Activated CD4-positive, alpha-beta memory T cell treated with anti-CD3 and anti-CD28 coated beads for 36 hours (primary cell): ENCODE results near the gene GEN1. TPM values are rescaled to one million over a fixed set of nuclear protein-coding genes. Genes with fewer than 3 reads are reported as not detected.
A peak's percentile ranks its signal among the peaks of the same experiment; 100 is the strongest.

Experiments used
- CTCF ChIA-PET: fragments of 350-600 bp; sonication (Branson Sonifier 250); formaldehyde crosslinking; loops from one replicate; lab custom pipeline; 2021; ENCODE audit warnings: antibody characterized with exemption, inconsistent platforms; lab: Charles Lee
- POLR2A ChIA-PET: fragments of 350-600 bp; sonication (Branson Sonifier 250); formaldehyde crosslinking; loops from one replicate; lab custom pipeline; 2021; ENCODE audit warnings: antibody characterized with exemption; lab: Charles Lee
- DNase-seq: peaks from one replicate; pipeline ENCODE4 v3.0.0-alpha.2; 2020
- H3K27ac Mint-ChIP-seq: one replicate; pipeline ENCODE4 v1.8.0; 2021; ENCODE audit warnings: mixed read lengths
- H3K27me3 Mint-ChIP-seq: one replicate; pipeline ENCODE4 v1.8.0; 2021; ENCODE audit warnings: mixed read lengths
- H3K36me3 Mint-ChIP-seq: one replicate; pipeline ENCODE4 v1.8.0; 2021; ENCODE audit warnings: mixed read lengths
- H3K4me1 Mint-ChIP-seq: one replicate; pipeline ENCODE4 v1.8.0; 2021; ENCODE audit warnings: low read depth, mixed read lengths
- H3K4me3 Mint-ChIP-seq: one replicate; pipeline ENCODE4 v1.8.0; 2021; ENCODE audit warnings: mild to moderate bottlenecking, mixed read lengths
- H3K9me3 Mint-ChIP-seq: one replicate; pipeline ENCODE4 v1.8.0; 2021; ENCODE audit warnings: mixed read lengths
- intact Hi-C: fragments of 100-400 bp; cut with micrococcal nuclease; formaldehyde crosslinking; loops from one replicate; pipeline ENCODE4 v1.15.1; 2023
- total RNA-seq, 2 experiments: library from RNA; stranded (reverse); gene quantifications; one replicate each; pipeline ENCODE4 v1.2.3, GENCODE V29; 2021

The GEN1 gene
- 10 to 100 TPM; 24.0 to 30.9 TPM for total RNA-seq

- H3K4me3 Mint-ChIP-seq: peak within 1 kb of the TSS; percentile 83
- CTCF ChIA-PET: interaction anchor here (0.6 to 0.7 kb wide), 3 partner anchors 24 to 91 kb away, joined by 3 to 4 read pairs (median 3); no protein-coding TSS in a partner anchor
- peak within 1 kb of the TSS; percentile 97 for H3K27ac Mint-ChIP-seq
- intact Hi-C loops: loop anchor here (2.0 to 10.0 kb wide), 5 partner anchors 31 to 1591 kb away; partner anchors contain the start of gene RDH14
- POLR2A ChIA-PET: interaction anchor here (0.6 to 0.8 kb wide), 3 partner anchors 22 to 136 kb away, joined by 3 to 5 read pairs (median 3); no protein-coding TSS in a partner anchor
- peaks cover 2% of the 10 kb centered on the region for H3K36me3 Mint-ChIP-seq
- H3K9me3 Mint-ChIP-seq: no peaks in the 10 kb centered on the region
- peak; percentile 94 for DNase-seq
- no peaks in the 10 kb centered on the region for H3K27me3 Mint-ChIP-seq
- peaks cover 27% of the 10 kb centered on the region for H3K4me1 Mint-ChIP-seq
These were observed at the start of gene GEN1, which contains the start of gene SMC6 for GRCh38 chr2:17753803-17754663. Gene GEN1 (plus strand): TSS chr2:17754138. CDS start chr2:17759944, 5,806 bp downstream. Gene SMC6 (minus strand): TSS chr2:17753810. CDS start chr2:17745946, 7,864 bp downstream.

GRCh38 chr2:17706845-17707244 lies 47.1 kb upstream of the GEN1 start:
- Mint-ChIP-seq H3K27ac (no peak overlapping the region), H3K9me3 (no peaks in the 10 kb centered on the region), H3K4me1 (no peaks in the 10 kb centered on the region), H3K27me3 (no peaks in the 10 kb centered on the region), H3K4me3 (no peak overlapping the region), H3K36me3 (peaks cover 25% of the 10 kb centered on the region)
- POLR2A ChIA-PET: no interaction called here
- CTCF ChIA-PET: no interaction called here
- no peak for DNase-seq
- intact Hi-C loops: no loop called here

GRCh38 chr2:17708501-17708900 lies 45.4 kb upstream of the GEN1 start:
- no peaks in the 10 kb centered on the region for H3K27me3 Mint-ChIP-seq
- peaks cover 26% of the 10 kb centered on the region for H3K36me3 Mint-ChIP-seq
- no peak overlapping the region for H3K27ac Mint-ChIP-seq
- intact Hi-C loops: no loop called here
- no peak overlapping the region for H3K4me3 Mint-ChIP-seq
- ChIA-PET CTCF (no interaction called here), POLR2A (no interaction called here)
- H3K9me3 Mint-ChIP-seq: no peaks in the 10 kb centered on the region
- H3K4me1 Mint-ChIP-seq: no peaks in the 10 kb centered on the region
- DNase-seq: no peak

GRCh38 chr2:17709897-17710296 lies 44.0 kb upstream of the GEN1 start:
- Mint-ChIP-seq H3K27me3 (no peaks in the 10 kb centered on the region), H3K27ac (no peak overlapping the region), H3K9me3 (no peaks in the 10 kb centered on the region), H3K4me3 (no peak overlapping the region), H3K4me1 (no peaks in the 10 kb centered on the region), H3K36me3 (peaks cover 33% of the 10 kb centered on the region)
- intact Hi-C loops: no loop called here
- ChIA-PET POLR2A (no interaction called here), CTCF (no interaction called here)
- DNase-seq: no peak

- H3K27ac Mint-ChIP-seq: no peak overlapping the region
- peaks cover 32% of the 10 kb centered on the region for H3K36me3 Mint-ChIP-seq
- H3K9me3 Mint-ChIP-seq: no peaks in the 10 kb centered on the region
- DNase-seq: no peak
- no peak overlapping the region for H3K4me3 Mint-ChIP-seq
- no peaks in the 10 kb centered on the region for H3K4me1 Mint-ChIP-seq
- no peaks in the 10 kb centered on the region for H3K27me3 Mint-ChIP-seq
- ChIA-PET POLR2A (no interaction called here), CTCF (no interaction called here)
- intact Hi-C loops: no loop called here
These were observed 43.2 kb upstream of the GEN1 start for GRCh38 chr2:17710547-17711248.

- Mint-ChIP-seq H3K4me1 (no peaks in the 10 kb centered on the region), H3K36me3 (peaks cover 29% of the 10 kb centered on the region), H3K4me3 (no peak overlapping the region), H3K27me3 (no peaks in the 10 kb centered on the region), H3K27ac (no peak overlapping the region), H3K9me3 (no peaks in the 10 kb centered on the region)
- intact Hi-C loops: no loop called here
- POLR2A ChIA-PET: no interaction called here
- CTCF ChIA-PET: no interaction called here
- no peak for DNase-seq
These were observed 40.6 kb upstream of the GEN1 start for GRCh38 chr2:17713291-17713690.

GRCh38 chr2:17717666-17718065 lies 36.3 kb upstream of the GEN1 start:
- ChIA-PET POLR2A (no interaction called here), CTCF (no interaction called here)
- Mint-ChIP-seq H3K4me1 (no peaks in the 10 kb centered on the region), H3K27me3 (no peaks in the 10 kb centered on the region), H3K9me3 (no peaks in the 10 kb centered on the region), H3K36me3 (peaks cover 46% of the 10 kb centered on the region), H3K4me3 (no peak overlapping the region), H3K27ac (no peak overlapping the region)
- DNase-seq: no peak
- intact Hi-C loops: loop anchor here (2.0 kb wide), 1 partner anchor 113 kb away; no protein-coding TSS in a partner anchor

GRCh38 chr2:17718689-17719088 lies 35.2 kb upstream of the GEN1 start:
- ChIA-PET CTCF (interaction anchor here (1.4 to 2.6 kb wide), 4 partner anchors 9 to 658 kb away, joined by 3 to 9 read pairs (median 4); no protein-coding TSS in a partner anchor), POLR2A (no interaction called here)
- Mint-ChIP-seq H3K36me3 (peaks cover 37% of the 10 kb centered on the region), H3K4me1 (no peaks in the 10 kb centered on the region), H3K27ac (no peak overlapping the region), H3K4me3 (no peak overlapping the region), H3K9me3 (no peaks in the 10 kb centered on the region), H3K27me3 (no peaks in the 10 kb centered on the region)
- intact Hi-C loops: loop anchor here (2.0 kb wide), 1 partner anchor 112 kb away; no protein-coding TSS in a partner anchor
- DNase-seq: no peak

GRCh38 chr2:17719562-17720371 lies 34.2 kb upstream of the GEN1 start:
- POLR2A ChIA-PET: no interaction called here
- H3K36me3 Mint-ChIP-seq: peaks cover 29% of the 10 kb centered on the region

GRCh38 chr2:17728210-17728609 lies 25.7 kb upstream of the GEN1 start:
- ChIA-PET CTCF (interaction anchor here (1.2 kb wide), 1 partner anchor 9 kb away, joined by 6 read pairs; no protein-coding TSS in a partner anchor), POLR2A (no interaction called here)
- Mint-ChIP-seq H3K27me3 (no peaks in the 10 kb centered on the region), H3K27ac (no peak overlapping the region), H3K9me3 (no peaks in the 10 kb centered on the region), H3K36me3 (peaks cover 14% of the 10 kb centered on the region), H3K4me3 (no peak overlapping the region), H3K4me1 (no peaks in the 10 kb centered on the region)
- DNase-seq: no peak
- intact Hi-C loops: no loop called here

More at GRCh38 chr2:17719562-17720371, 34.2 kb upstream of the GEN1 start:
- no peak for DNase-seq
- H3K4me1 Mint-ChIP-seq: no peaks in the 10 kb centered on the region
- no peaks in the 10 kb centered on the region for H3K27me3 Mint-ChIP-seq
- no peaks in the 10 kb centered on the region for H3K9me3 Mint-ChIP-seq
- no peak overlapping the region for H3K4me3 Mint-ChIP-seq
- CTCF ChIA-PET: interaction anchor here (0.7 to 2.6 kb wide), 19 partner anchors 8 to 657 kb away, joined by 3 to 9 read pairs (median 3); no protein-coding TSS in a partner anchor
- H3K27ac Mint-ChIP-seq: no peak overlapping the region
- intact Hi-C loops: loop anchor here (2.0 kb wide), 1 partner anchor 111 kb away; no protein-coding TSS in a partner anchor

GRCh38 chr2:17729880-17730279 lies 24.1 kb upstream of the GEN1 start:
- H3K4me1 Mint-ChIP-seq: no peaks in the 10 kb centered on the region
- no peaks in the 10 kb centered on the region for H3K9me3 Mint-ChIP-seq
- POLR2A ChIA-PET: no interaction called here
- H3K27me3 Mint-ChIP-seq: no peaks in the 10 kb centered on the region
- no peak overlapping the region for H3K4me3 Mint-ChIP-seq
- DNase-seq: no peak
- intact Hi-C loops: no loop called here
- peaks cover 20% of the 10 kb centered on the region for H3K36me3 Mint-ChIP-seq
- CTCF ChIA-PET: interaction anchor here (0.7 to 2.7 kb wide), 2 partner anchors 10 to 24 kb away, joined by 3 to 7 read pairs; partner anchors contain the start of gene GEN1
- H3K27ac Mint-ChIP-seq: no peak overlapping the region
